ENCODE measurements around the gene DHRSX. TPM values are rescaled to one million over a fixed set of nuclear protein-coding genes. Genes with fewer than 3 reads are reported as not detected.
"Not testable (repeated sequence)": the region's sequence is repeated elsewhere in the genome, so short reads cannot be mapped to it uniquely, and the experiment has no call there.

The DHRSX gene
- total RNA-seq, 3 donors from 2014 or later = 24.9 to 52.4 (median 37.5) TPM

GRCh38 chrX:2226182-2226581 is 274.6 kb downstream of the DHRSX start:
- intact Hi-C loops (cut with DNase I, micrococcal nuclease) = no loop called here
- H3K4me1 ChIP-seq (ENCODE audit: low read depth) = no peaks in the 10 kb centered on the region
- no peak for DNase-seq
- H3K36me3 ChIP-seq (ENCODE audit: low read depth) = no peaks in the 10 kb centered on the region
- no peak for TF ChIP-seq CTCF (IDR thresholded peaks at IDR 0.05)
- no peak overlapping the region for H3K4me3 ChIP-seq
- H3K9me3 ChIP-seq = peaks cover 14% of the 10 kb centered on the region
- ATAC-seq = no peak

- no peak for TF ChIP-seq CTCF (IDR thresholded peaks at IDR 0.05)
- no peaks in the 10 kb centered on the region for H3K4me1 ChIP-seq (ENCODE audit: low read depth)
- ATAC-seq (no peak), DNase-seq (no peak)
- H3K36me3 ChIP-seq (ENCODE audit: low read depth) = no peaks in the 10 kb centered on the region
- peaks cover 25% of the 10 kb centered on the region for H3K9me3 ChIP-seq
- H3K4me3 ChIP-seq = no peak overlapping the region
- intact Hi-C loops (cut with DNase I, micrococcal nuclease) = no loop called here
These were observed 276.1 kb downstream of the DHRSX start for GRCh38 chrX:2224597-2225235.

- Histone ChIP-seq H3K4me3 (no peak overlapping the region), H3K4me1 (ENCODE audit: low read depth) (no peaks in the 10 kb centered on the region), H3K36me3 (ENCODE audit: low read depth) (no peaks in the 10 kb centered on the region), H3K9me3 (peaks cover 30% of the 10 kb centered on the region)
- TF ChIP-seq CTCF (IDR thresholded peaks at IDR 0.05) = no peak
- no peak for DNase-seq
- intact Hi-C loops (cut with DNase I, micrococcal nuclease) = no loop called here
- no peak for ATAC-seq
These were observed 276.6 kb downstream of the DHRSX start for GRCh38 chrX:2224161-2224560.

- TF ChIP-seq CTCF (IDR thresholded peaks at IDR 0.05) = no peak
- Histone ChIP-seq H3K4me3 (no peak overlapping the region), H3K36me3 (ENCODE audit: low read depth) (no peaks in the 10 kb centered on the region), H3K9me3 (peaks cover 49% of the 10 kb centered on the region), H3K4me1 (ENCODE audit: low read depth) (no peaks in the 10 kb centered on the region)
- intact Hi-C loops (cut with DNase I, micrococcal nuclease) = no loop called here
- ATAC-seq (no peak), DNase-seq (no peak)
These were observed 279.8 kb downstream of the DHRSX start for GRCh38 chrX:2220829-2221567.

GRCh38 chrX:2220296-2220695 is 280.5 kb downstream of the DHRSX start:
- ATAC-seq = no peak
- Histone ChIP-seq H3K9me3 (peaks cover 52% of the 10 kb centered on the region), H3K36me3 (ENCODE audit: low read depth) (no peaks in the 10 kb centered on the region), H3K4me3 (no peak overlapping the region), H3K4me1 (ENCODE audit: low read depth) (no peaks in the 10 kb centered on the region)
- intact Hi-C loops (cut with DNase I, micrococcal nuclease) = no loop called here
- TF ChIP-seq CTCF (IDR thresholded peaks at IDR 0.05) = no peak
- DNase-seq = no peak

- peaks cover 30% of the 10 kb centered on the region for H3K9me3 ChIP-seq
- H3K4me3 ChIP-seq; intact Hi-C loops (cut with DNase I, micrococcal nuclease): not testable (repeated sequence)
These were observed 286.5 kb downstream of the DHRSX start for GRCh38 chrX:2214138-2214823.

GRCh38 chrX:2211667-2212066 is 289.1 kb downstream of the DHRSX start:
- H3K9me3 ChIP-seq = peaks cover 12% of the 10 kb centered on the region
- H3K36me3 ChIP-seq (ENCODE audit: low read depth); H3K4me3 ChIP-seq; DNase-seq; H3K4me1 ChIP-seq (ENCODE audit: low read depth); ATAC-seq; intact Hi-C loops (cut with DNase I, micrococcal nuclease): not testable (repeated sequence)

More at GRCh38 chrX:2214138-2214823, 286.5 kb downstream of the DHRSX start:
- not testable (repeated sequence) for ATAC-seq; H3K4me1 ChIP-seq (ENCODE audit: low read depth); H3K36me3 ChIP-seq (ENCODE audit: low read depth); DNase-seq
